IMR-90 (cell line): Measurements from ENCODE around the gene NUDCD3. TPM values are rescaled to one million over a fixed set of nuclear protein-coding genes. Genes with fewer than 3 reads are reported as not detected.

ENCODE experiments used
- ATAC-seq: fragments of 200-7000 bp; cut with Tn5 transposase; 2 replicates; pipeline ENCODE4 v1.9.1; 2020; ENCODE audit warnings: low read depth, mild to moderate bottlenecking, moderate library complexity
- BruUV-seq: library from RNA; stranded (reverse); fragments of 400-500 nt; replicated peaks from 2 replicates; lab custom pipeline; 2021; lab: Mats Ljungman, UMichigan
- CTCF ChIA-PET: fragments of 300-600 bp; formaldehyde crosslinking; extraction: SDS; loops from one replicate; lab custom pipeline; 2021; ENCODE audit warnings: antibody characterized with exemption; lab: Yijun Ruan, JAX
- POLR2A ChIA-PET: fragments of 300-600 bp; sonication (Branson Sonifier 250); formaldehyde crosslinking; loops from one replicate; lab custom pipeline; 2022; ENCODE audit warnings: antibody characterized with exemption; ENCODE audit not compliant: unreplicated experiment; lab: Charles Lee
- DNase-seq: peaks from one replicate; pipeline ENCODE4 v3.0.0; 2013
- H2AFZ ChIP-seq: replicated peaks from 2 replicates; pipeline ENCODE3; 2013; ENCODE audit warnings: low read length, mild to moderate bottlenecking; ENCODE audit not compliant: poor library complexity
- H2AK5ac ChIP-seq: 2 replicates; pipeline ENCODE4 v1.6.1; 2013; ENCODE audit warnings: low read depth, low read length, inconsistent platforms
- H2AK9ac ChIP-seq: replicated peaks from 2 replicates; pipeline ENCODE3; 2013; ENCODE audit warnings: mild to moderate bottlenecking, low read depth, low read length, moderate library complexity; ENCODE audit not compliant: poor library complexity
- H2BK120ac ChIP-seq: 2 replicates; pipeline ENCODE4 v1.6.1; 2013; ENCODE audit warnings: low read depth, low read length, inconsistent platforms
- H2BK15ac ChIP-seq: 3 replicates; pipeline ENCODE4 v1.6.1; 2013; ENCODE audit warnings: low read depth, low read length, inconsistent platforms
- H2BK20ac ChIP-seq: 2 replicates; pipeline ENCODE4 v1.6.1; 2013; ENCODE audit warnings: low read depth, mild to moderate bottlenecking, inconsistent platforms, low read length, moderate library complexity
- H2BK5ac ChIP-seq: 2 replicates; pipeline ENCODE4 v1.6.1; 2013; ENCODE audit warnings: mild to moderate bottlenecking, low read depth, low read length, inconsistent platforms; ENCODE audit not compliant: poor library complexity, severe bottlenecking
- H3K14ac ChIP-seq: replicated peaks from 2 replicates; pipeline ENCODE4 v1.6.1; 2013; ENCODE audit warnings: low read depth, low read length, inconsistent platforms
- H3K18ac ChIP-seq: 2 replicates; pipeline ENCODE4 v1.6.1; 2013; ENCODE audit warnings: low read depth, low read length, control low read depth
- H3K23ac ChIP-seq: 2 replicates; pipeline ENCODE4 v1.6.1; 2013; ENCODE audit warnings: low read depth, low read length, inconsistent platforms
- H3K27ac ChIP-seq: 2 replicates; pipeline ENCODE4 v1.5.1; 2013; ENCODE audit warnings: mild to moderate bottlenecking, control low read depth, low read length; ENCODE audit not compliant: insufficient read depth
- H3K27me3 ChIP-seq: 2 replicates; pipeline ENCODE4 v1.6.1; 2013; ENCODE audit warnings: low read length; ENCODE audit not compliant: control insufficient read depth, insufficient read depth
- H3K36me3 ChIP-seq: 2 replicates; pipeline ENCODE4 v1.6.1; 2013; ENCODE audit warnings: low read length, mixed read lengths; ENCODE audit not compliant: control insufficient read depth, insufficient read depth
- H3K4ac ChIP-seq: 2 replicates; pipeline ENCODE4 v1.6.1; 2013; ENCODE audit warnings: low read depth, low read length, inconsistent platforms
- H3K4me1 ChIP-seq: 2 replicates; pipeline ENCODE4 v1.6.1; 2013; ENCODE audit warnings: low read length, mixed read lengths; ENCODE audit not compliant: control insufficient read depth, insufficient read depth
- H3K4me2 ChIP-seq: 2 replicates; pipeline ENCODE4 v1.6.1; 2013; ENCODE audit warnings: low read depth, mild to moderate bottlenecking, control low read depth, low read length, moderate library complexity
- H3K4me3 ChIP-seq: 2 replicates; pipeline ENCODE4 v1.5.1; 2013; ENCODE audit warnings: low read depth, mild to moderate bottlenecking, control low read depth, low read length, moderate library complexity; ENCODE audit not compliant: insufficient read depth
- H3K56ac ChIP-seq: 2 replicates; pipeline ENCODE4 v1.6.1; 2013; ENCODE audit warnings: low read length, inconsistent platforms; ENCODE audit not compliant: insufficient read depth; ENCODE audit errors: extremely low read depth
- H3K79me1 ChIP-seq, 2 experiments: 2 replicates each; pipeline ENCODE4 v1.6.1; 2013; ENCODE audit warnings: low read length in 2 of 2, inconsistent platforms in 1 of 2, low read depth in 1 of 2
- H3K9ac ChIP-seq: 2 replicates; pipeline ENCODE4 v1.6.1; 2013; ENCODE audit warnings: low read depth, low read length, control low read depth
- H3K9me1 ChIP-seq: 2 replicates; pipeline ENCODE4 v1.6.1; 2013; ENCODE audit warnings: low read length, inconsistent platforms; ENCODE audit not compliant: insufficient read depth
- H3K9me3 ChIP-seq: 2 replicates; pipeline ENCODE4 v1.6.1; 2013; ENCODE audit warnings: low read length; ENCODE audit not compliant: control insufficient read depth, insufficient read depth
- H4K20me1 ChIP-seq: 2 replicates; pipeline ENCODE4 v1.6.1; 2013; ENCODE audit warnings: low read length, inconsistent platforms; ENCODE audit not compliant: insufficient read depth
- H4K5ac ChIP-seq: 2 replicates; pipeline ENCODE4 v1.6.1; 2013; ENCODE audit warnings: mild to moderate bottlenecking, low read depth, low read length, control low read depth
- H4K8ac ChIP-seq, 2 experiments: 2 replicates each; pipeline ENCODE4 v1.6.1; 2013; ENCODE audit warnings: low read depth in 2 of 2, low read length in 2 of 2, control low read depth in 1 of 2, inconsistent platforms in 1 of 2
- H4K91ac ChIP-seq: 2 replicates; pipeline ENCODE4 v1.6.1; 2013; ENCODE audit warnings: low read depth, low read length, inconsistent platforms; ENCODE audit not compliant: insufficient read depth
- BHLHE40 ChIP-seq: fragments of 150-350 bp; IDR thresholded peaks from 2 replicates; pipeline ENCODE4 v1.6.1; 2016; ENCODE audit warnings: mild to moderate bottlenecking, low read depth, low read length
- CEBPB ChIP-seq: IDR thresholded peaks from 2 replicates; pipeline ENCODE4 v1.6.1; 2012; ENCODE audit warnings: low read depth, low read length, improper control_type of control experiment
- CHD1 ChIP-seq: IDR thresholded peaks from 2 replicates; pipeline ENCODE4 v1.6.1; 2012; ENCODE audit warnings: low read depth, low read length, improper control_type of control experiment
- CTCF ChIP-seq: conservative IDR thresholded peaks from 2 replicates; pipeline ENCODE4 v1.5.1; 2012; ENCODE audit warnings: mild to moderate bottlenecking, low read depth, low read length, improper control_type of control experiment
- FOS ChIP-seq: fragments of 150-350 bp; IDR thresholded peaks from 2 replicates; pipeline ENCODE4 v1.6.1; 2016; ENCODE audit warnings: low read depth, low read length
- MAFK ChIP-seq: IDR thresholded peaks from 2 replicates; pipeline ENCODE4 v1.6.1; 2012; ENCODE audit warnings: low read depth, low read length, improper control_type of control experiment
- MAZ ChIP-seq: IDR thresholded peaks from 2 replicates; pipeline ENCODE4 v1.6.1; 2012; ENCODE audit warnings: low read depth, mild to moderate bottlenecking, low read length, improper control_type of control experiment, moderate library complexity, borderline replicate concordance
- MXI1 ChIP-seq: IDR thresholded peaks from 2 replicates; pipeline ENCODE4 v1.6.1; 2012; ENCODE audit warnings: low read depth, mild to moderate bottlenecking, low read length, moderate library complexity, borderline replicate concordance
- NFE2L2 ChIP-seq: fragments of 150-350 bp; IDR thresholded peaks from 2 replicates; pipeline ENCODE4 v1.6.1; 2016; ENCODE audit warnings: low read depth, mild to moderate bottlenecking, low read length
- POLR2A ChIP-seq: IDR thresholded peaks from 2 replicates; pipeline ENCODE4 v1.6.1; 2012; ENCODE audit warnings: mild to moderate bottlenecking, low read depth, low read length
- RAD21 ChIP-seq: IDR thresholded peaks from 2 replicates; pipeline ENCODE4 v1.6.1; 2012; ENCODE audit warnings: low read length, improper control_type of control experiment
- RCOR1 ChIP-seq: IDR thresholded peaks from 2 replicates; pipeline ENCODE4 v1.6.1; 2012; ENCODE audit warnings: mild to moderate bottlenecking, low read length, improper control_type of control experiment; ENCODE audit not compliant: insufficient replicate concordance
- RFX5 ChIP-seq: IDR thresholded peaks from 2 replicates; pipeline ENCODE4 v1.8.0; 2012; ENCODE audit warnings: low read depth, mild to moderate bottlenecking, low read length, moderate library complexity
- SMC3 ChIP-seq: fragments of 150-350 bp; IDR thresholded peaks from 2 replicates; pipeline ENCODE4 v1.6.1; 2016; ENCODE audit warnings: low read depth, mild to moderate bottlenecking, antibody characterized with exemption, low read length, moderate library complexity
- WGBS, 2 experiments: methylation state at CpG; one replicate each; pipeline versions ENCODE4 v1.1.5 to v1.1.7; 2013; ENCODE audit warnings: missing lambda C conversion rate in 2 of 2; ENCODE audit not compliant: insufficient read length in 1 of 2; ENCODE audit errors: extremely low coverage in 2 of 2; 5-methylcytosine and 5-hydroxymethylcytosine counted together
- dilution Hi-C: fragments of 300-500 bp; cut with HindIII; formaldehyde crosslinking; loops from one replicate; pipeline ENCODE4 v1.14.3; 2018; ENCODE audit warnings: low sequenced_read_pairs; ENCODE audit not compliant: unreplicated experiment
- in situ Hi-C: fragments of 300-500 bp; cut with MboI; formaldehyde crosslinking; loops from 3 replicates; pipeline ENCODE4 v1.14.3; 2019; ENCODE audit warnings: low sequenced_read_pairs, inconsistent platforms, mixed read lengths
- intact Hi-C: fragments of 100-400 bp; cut with micrococcal nuclease; formaldehyde crosslinking; loops from 2 replicates; pipeline ENCODE4 v1.10.0; 2022
- polyA plus RNA-seq, 3 experiments: library from polyadenylated mRNA; depleted of rRNA; stranded (reverse); fragments of >200 nt; gene quantifications; 2 replicates each; pipeline ENCODE4 v1.2.3, GENCODE V29; 2012; ENCODE audit warnings: low replicate concordance in 1 of 3
- total RNA-seq: library from RNA; depleted of rRNA; stranded (reverse); fragments of >200 nt; gene quantifications from 2 replicates; pipeline ENCODE4 v1.2.3, GENCODE V29; 2012
- TF ChIP-seq, protein P1 (sequence below): fragments of 150-350 bp; IDR thresholded peaks from 2 replicates; pipeline ENCODE4 v1.6.1; 2017; ENCODE audit warnings: mild to moderate bottlenecking, antibody characterized with exemption, low read length, low read depth
- TF ChIP-seq, protein P2 (sequence below): fragments of 150-350 bp; IDR thresholded peaks from 2 replicates; pipeline ENCODE4 v1.6.1; 2016; ENCODE audit warnings: low read depth, mild to moderate bottlenecking, low read length, moderate library complexity, borderline replicate concordance

Gene NUDCD3
- total and polyA plus RNA-seq, 2 of the 4 experiments (the other 2 are of a cell fraction), result 49.5 to 76.0 TPM

GRCh38 chr7:44335184-44335583, 155.3 kb downstream of the NUDCD3 start:
- Histone ChIP-seq H3K9me1 (no peaks in the 10 kb centered on the region), H2BK120ac (no peak overlapping the region), H3K27ac (no peak overlapping the region), H3K36me3 (no peaks in the 10 kb centered on the region), H2AK5ac (no peak overlapping the region), H3K79me1 (no peaks in the 10 kb centered on the region), H3K23ac (no peak overlapping the region), H3K9ac (no peak overlapping the region), H3K18ac (no peak overlapping the region), H2BK15ac (no peak overlapping the region), H4K91ac (no peak overlapping the region), H2BK5ac (no peak overlapping the region), H3K4me2 (no peak overlapping the region), H2BK20ac (no peak overlapping the region), H3K4me1 (no peaks in the 10 kb centered on the region), H4K20me1 (no peaks in the 10 kb centered on the region), H3K27me3 (peaks cover 19% of the 10 kb centered on the region), H2AFZ (no peak overlapping the region), H3K14ac (no peak overlapping the region), H4K8ac (no peak overlapping the region), H3K9me3 (peaks cover 3% of the 10 kb centered on the region), H3K4ac (no peak overlapping the region), H3K4me3 (no peak overlapping the region), H4K5ac (no peak overlapping the region), H2AK9ac (no peak overlapping the region), H3K56ac (no peak overlapping the region)
- in situ Hi-C loops, result no loop called here
- dilution Hi-C loops, result no loop called here
- TF ChIP-seq, protein P1, sequence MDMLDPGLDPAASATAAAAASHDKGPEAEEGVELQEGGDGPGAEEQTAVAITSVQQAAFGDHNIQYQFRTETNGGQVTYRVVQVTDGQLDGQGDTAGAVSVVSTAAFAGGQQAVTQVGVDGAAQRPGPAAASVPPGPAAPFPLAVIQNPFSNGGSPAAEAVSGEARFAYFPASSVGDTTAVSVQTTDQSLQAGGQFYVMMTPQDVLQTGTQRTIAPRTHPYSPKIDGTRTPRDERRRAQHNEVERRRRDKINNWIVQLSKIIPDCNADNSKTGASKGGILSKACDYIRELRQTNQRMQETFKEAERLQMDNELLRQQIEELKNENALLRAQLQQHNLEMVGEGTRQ, result no peak
- TF ChIP-seq NFE2L2 (no peak), FOS (no peak), RFX5 (no peak), MAZ (no peak), CEBPB (no peak), POLR2A (no peak), RCOR1 (no peak), BHLHE40 (no peak), RAD21 (no peak), SMC3 (no peak), MAFK (no peak), CHD1 (no peak), CTCF (no peak), MXI1 (no peak)
- TF ChIP-seq, protein P2, sequence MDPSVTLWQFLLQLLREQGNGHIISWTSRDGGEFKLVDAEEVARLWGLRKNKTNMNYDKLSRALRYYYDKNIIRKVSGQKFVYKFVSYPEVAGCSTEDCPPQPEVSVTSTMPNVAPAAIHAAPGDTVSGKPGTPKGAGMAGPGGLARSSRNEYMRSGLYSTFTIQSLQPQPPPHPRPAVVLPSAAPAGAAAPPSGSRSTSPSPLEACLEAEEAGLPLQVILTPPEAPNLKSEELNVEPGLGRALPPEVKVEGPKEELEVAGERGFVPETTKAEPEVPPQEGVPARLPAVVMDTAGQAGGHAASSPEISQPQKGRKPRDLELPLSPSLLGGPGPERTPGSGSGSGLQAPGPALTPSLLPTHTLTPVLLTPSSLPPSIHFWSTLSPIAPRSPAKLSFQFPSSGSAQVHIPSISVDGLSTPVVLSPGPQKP, result no peak
- DNase-seq (no peak), ATAC-seq (no peak)
- ChIA-PET POLR2A (no interaction called here), CTCF (no interaction called here)
- intact Hi-C loops, result no loop called here
- BruUV-seq, result no TSS peak
- WGBS, 2 experiments, result 89% methylated on average over 3 of the region's 4 CpGs; no CpG with 5 or more reads in 1 of the 2 experiments
